HepG2 (cell line): Measurements from ENCODE around the gene ADAMTS13. TPM values are rescaled to one million over a fixed set of nuclear protein-coding genes. Genes with fewer than 3 reads are reported as not detected.

Experiments
- ATF5 ChIP-seq: sonication (generic); formaldehyde crosslinking; IDR thresholded peaks from 2 replicates; pipeline ENCODE4 v1.4.0; 2020; ENCODE audit warnings: mild to moderate bottlenecking, low read depth, missing genetic modification reagents
- BCL3 ChIP-seq: sonication (generic); formaldehyde crosslinking; IDR thresholded peaks from 2 replicates; pipeline ENCODE4 v1.5.1; 2020; ENCODE audit warnings: mild to moderate bottlenecking, missing genetic modification reagents, moderate library complexity
- CREM ChIP-seq, 2 experiments: sonication (generic) in 1 of 2; formaldehyde crosslinking in 1 of 2; IDR thresholded peaks; 2 replicates each; pipeline versions ENCODE4 v1.4.0 to v1.6.1; 2016 to 2020; ENCODE audit warnings: antibody characterized with exemption in 1 of 2, mild to moderate bottlenecking in 1 of 2, missing genetic modification reagents in 1 of 2
- ESRRA ChIP-seq: sonication (generic); formaldehyde crosslinking; IDR thresholded peaks from 2 replicates; pipeline ENCODE4 v1.5.1; 2020; ENCODE audit warnings: mild to moderate bottlenecking, low read depth, missing genetic modification reagents
- IKZF1 ChIP-seq: fragments of 450-650 bp; IDR thresholded peaks from 2 replicates; pipeline ENCODE4 v1.7.1; 2016
- IKZF5 ChIP-seq: IDR thresholded peaks from 2 replicates; pipeline ENCODE4 v1.6.1; 2018; ENCODE audit warnings: missing genetic modification reagents, mild to moderate bottlenecking, missing compliant biosample characterization
- JARID2 ChIP-seq: sonication (generic); formaldehyde crosslinking; IDR thresholded peaks from 2 replicates; pipeline ENCODE4 v1.8.1; 2023; ENCODE audit warnings: missing genetic modification reagents, inconsistent platforms; ENCODE audit not compliant: insufficient replicate concordance
- MED13 ChIP-seq: sonication (generic); formaldehyde crosslinking; IDR thresholded peaks from 2 replicates; pipeline ENCODE4 v1.5.0; 2020; ENCODE audit warnings: missing genetic modification reagents
- MYC ChIP-seq: sonication (generic); formaldehyde crosslinking; IDR thresholded peaks from 2 replicates; pipeline ENCODE4 v1.9.0; 2021; ENCODE audit warnings: missing genetic modification reagents, borderline replicate concordance
- NFIB ChIP-seq: sonication (generic); formaldehyde crosslinking; IDR thresholded peaks from 2 replicates; pipeline ENCODE4 v1.9.0; 2021; ENCODE audit warnings: missing genetic modification reagents, mild to moderate bottlenecking, borderline replicate concordance
- NR1H2 ChIP-seq: sonication (generic); formaldehyde crosslinking; IDR thresholded peaks from 2 replicates; pipeline ENCODE4 v1.8.1; 2022; ENCODE audit warnings: low read depth, missing genetic modification reagents, borderline replicate concordance
- ONECUT2 ChIP-seq: sonication (generic); formaldehyde crosslinking; IDR thresholded peaks from 2 replicates; pipeline ENCODE4 v1.4.0; 2020; ENCODE audit warnings: missing genetic modification reagents
- RFXANK ChIP-seq: IDR thresholded peaks from 2 replicates; pipeline ENCODE4 v1.6.1; 2016
- RNF219 ChIP-seq: sonication (generic); formaldehyde crosslinking; IDR thresholded peaks from 2 replicates; pipeline ENCODE4 v1.5.0; 2020; ENCODE audit warnings: mild to moderate bottlenecking, missing genetic modification reagents
- SRSF4 ChIP-seq: fragments of 200-400 bp; formaldehyde crosslinking; IDR thresholded peaks from one replicate; pipeline ENCODE4 v1.6.1; 2018; ENCODE audit warnings: mild to moderate bottlenecking, low read depth, low read length, moderate library complexity; ENCODE audit not compliant: poor library complexity, severe bottlenecking
- SRSF9 ChIP-seq: fragments of 200-400 bp; formaldehyde crosslinking; IDR thresholded peaks from 2 replicates; pipeline ENCODE4 v1.6.1; 2018; ENCODE audit warnings: borderline replicate concordance, mild to moderate bottlenecking, low read depth, low read length; ENCODE audit not compliant: insufficient read depth, poor library complexity, severe bottlenecking
- ZNF121 ChIP-seq: sonication (generic); formaldehyde crosslinking; IDR thresholded peaks from 2 replicates; pipeline ENCODE4 v1.5.0; 2020; ENCODE audit warnings: mild to moderate bottlenecking, missing genetic modification reagents
- ZNF354B ChIP-seq: sonication (generic); formaldehyde crosslinking; IDR thresholded peaks from 2 replicates; pipeline ENCODE4 v1.8.0; 2022; ENCODE audit warnings: mild to moderate bottlenecking, missing genetic modification reagents
- ZNF44 ChIP-seq: sonication (generic); formaldehyde crosslinking; IDR thresholded peaks from 2 replicates; pipeline ENCODE4 v1.5.1; 2020; ENCODE audit warnings: mild to moderate bottlenecking, missing genetic modification reagents
- ZNF746 ChIP-seq: sonication (generic); formaldehyde crosslinking; IDR thresholded peaks from 2 replicates; pipeline ENCODE4 v1.8.0; 2022; ENCODE audit warnings: mild to moderate bottlenecking, missing genetic modification reagents
- ZSCAN5A ChIP-seq: sonication (generic); formaldehyde crosslinking; IDR thresholded peaks from 2 replicates; pipeline ENCODE4 v1.8.0; 2022; ENCODE audit warnings: mild to moderate bottlenecking, missing genetic modification reagents, borderline replicate concordance
- polyA plus RNA-seq, 8 experiments: library from polyadenylated mRNA; depleted of rRNA in 3 of 8; stranded (reverse) in 7 of 8; unstranded in 1 of 8; fragments of >200 nt; fragmentation: Illumina TruSeq in 4 of 8; extraction: Trizol in 4 of 8; gene quantifications; 2 replicates each; pipeline versions ENCODE4 v1.2.1 to v1.2.3, GENCODE V29; 2011 to 2016; ENCODE audit warnings: low read depth in 4 of 8, missing spikeins in 1 of 8, mixed read lengths in 1 of 8; ENCODE audit not compliant: insufficient read depth in 1 of 8
- total RNA-seq, 5 experiments: library from RNA; depleted of rRNA; stranded (reverse); fragments of >200 nt; fragmentation: Illumina TruSeq; extraction: Trizol; gene quantifications; 2 replicates each; pipeline ENCODE4 v1.2.3, GENCODE V29; 2016; ENCODE audit warnings: low read depth in 1 of 5

The ADAMTS13 gene
- total and polyA plus RNA-seq, 2 of the 13 experiments (the other 11 are each of a cell fraction or from before 2014, with no cell fraction given): 0.91 to 4.5 TPM

GRCh38 chr9:133506653-133507038, 84.5 kb downstream of the ADAMTS13 start (continued):
- TF ChIP-seq ZSCAN5A: no peak
- no peak for TF ChIP-seq RFXANK (CRISPR knock-in tag)
- peak; percentile 62; the same call in 1 of the 2 replicates for TF ChIP-seq MYC
- no peak for TF ChIP-seq SRSF9
- TF ChIP-seq ONECUT2 (CRISPR knock-in tag): 0 out of 2 replicates have a peak, but pooled peaks have one; percentile 49
- no peak for TF ChIP-seq BCL3 (CRISPR knock-in tag)
- no peak for TF ChIP-seq NFIB
- TF ChIP-seq ZNF121: peak; percentile 11; the same call in 1 of the 2 replicates
- TF ChIP-seq ZNF746 (CRISPR knock-in tag): peak; percentile 73; the same call in 1 of the 2 replicates
- no peak for TF ChIP-seq ATF5 (CRISPR knock-in tag)
- 0 out of 2 replicates have a peak, but pooled peaks have one; percentile 23 for TF ChIP-seq ZNF44 (CRISPR knock-in tag)
- no peak for TF ChIP-seq SRSF4
- no peak for TF ChIP-seq NR1H2 (CRISPR knock-in tag)
- peak; percentile 21; the same call in 1 of the 2 replicates for TF ChIP-seq CREM (IDR thresholded peaks at IDR 0.05)
- TF ChIP-seq CREM (CRISPR knock-in tag; IDR thresholded peaks at IDR 0.05): no peak
- no peak for TF ChIP-seq RNF219
- TF ChIP-seq ESRRA (CRISPR knock-in tag): peak; percentile 69; the same call in 1 of the 2 replicates
- peak; percentile 80; the same call in 1 of the 2 replicates for TF ChIP-seq MED13 (CRISPR knock-in tag)
- peak; percentile 25 for TF ChIP-seq JARID2 (CRISPR knock-in tag)
- no peak for TF ChIP-seq IKZF1
- peak; percentile 71 for TF ChIP-seq IKZF5 (CRISPR knock-in tag)
- TF ChIP-seq ZNF354B (CRISPR knock-in tag): no peak
